NB4 (cell line): ENCODE measurements around the gene PRDM15.

Experiments
- CTCF ChIP-seq: IDR thresholded peaks from one replicate; pipeline ENCODE4 v1.5.1; 2012; ENCODE audit warnings: low read depth, low read length
- MAX ChIP-seq: IDR thresholded peaks from 2 replicates; pipeline ENCODE4 v1.6.1; 2011; ENCODE audit warnings: low read depth, low read length
- MYC ChIP-seq: IDR thresholded peaks from 2 replicates; pipeline ENCODE4 v1.6.1; 2011; ENCODE audit warnings: low read depth, low read length
- POLR2A ChIP-seq: IDR thresholded peaks from 2 replicates; pipeline ENCODE4 v1.6.1; 2011; ENCODE audit warnings: mild to moderate bottlenecking; ENCODE audit not compliant: insufficient read length; ENCODE audit errors: extremely low read depth

GRCh38 chr21:41761934-41762635 lies 117.1 kb downstream of the PRDM15 start:
- TF ChIP-seq CTCF (no peak), POLR2A (no peak), MAX (no peak), MYC (no peak)
